HG03103 (cell line): ENCODE results near the gene INCA1.

ENCODE experiments used
- ATAC-seq: cut with Tn5 transposase; IDR thresholded peaks from one replicate; pipeline ENCODE4 v1.9.1; 2021; ENCODE audit warnings: low read depth; ENCODE audit not compliant: unreplicated experiment

Gene INCA1

GRCh38 chr17:5014357-5014756, 17.0 kb upstream of the INCA1 start:
- no peak for ATAC-seq

- ATAC-seq: no peak
Measured at GRCh38 chr17:5011928-5012327, 14.6 kb upstream of the INCA1 start.

- ATAC-seq: no peak
Measured at GRCh38 chr17:5003214-5003867, 6.0 kb upstream of the INCA1 start.

- no peak for ATAC-seq
Measured at GRCh38 chr17:5002121-5002788, 4.9 kb upstream of the INCA1 start.

GRCh38 chr17:5000237-5000639, 2.9 kb upstream of the INCA1 start:
- ATAC-seq: no peak

GRCh38 chr17:4999430-5000093, 2.2 kb upstream of the INCA1 start:
- ATAC-seq: no peak

GRCh38 chr17:4998732-4999429, 1.6 kb upstream of the INCA1 start:
- no peak for ATAC-seq

- ATAC-seq: peak; percentile 7
Measured at GRCh38 chr17:4998027-4998731, 857 bp upstream of the INCA1 start.

GRCh38 chr17:4994081-4994595, 3.2 kb downstream of the INCA1 start:
- ATAC-seq: no peak

GRCh38 chr17:4987767-4988567, 9.4 kb downstream of the INCA1 start:
- no peak for ATAC-seq

GRCh38 chr17:4986951-4987766, 10.2 kb downstream of the INCA1 start, which contains the start of gene CAMTA2:
TSS of gene CAMTA2 (minus strand) at chr17:4987675. CDS start at chr17:4986222, 1,453 bp downstream.
- ATAC-seq: peak; percentile 57

- no peak for ATAC-seq
Measured at GRCh38 chr17:4986403-4986802, 10.9 kb downstream of the INCA1 start.

GRCh38 chr17:4982305-4982704, 15.0 kb downstream of the INCA1 start:
- ATAC-seq: no peak

GRCh38 chr17:4980644-4981216, 16.6 kb downstream of the INCA1 start:
- ATAC-seq: no peak

GRCh38 chr17:4978726-4979125, 18.6 kb downstream of the INCA1 start:
- no peak for ATAC-seq

- no peak for ATAC-seq
Measured at GRCh38 chr17:4974115-4974670, 23.1 kb downstream of the INCA1 start.

- ATAC-seq: no peak
Measured at GRCh38 chr17:4973256-4974114, 23.8 kb downstream of the INCA1 start.
